Naive B cell (primary cell): Measurements from ENCODE around the gene CDKN1C. TPM values are rescaled to one million over a fixed set of nuclear protein-coding genes. Genes with fewer than 3 reads are reported as not detected.

Experiments used
- ATAC-seq, 2 donors: fragments of 150-1000 bp; cut with Tn5 transposase; 2 replicates each; pipeline ENCODE4 v1.10.0; 2021; ENCODE audit warnings: low read depth in 2 of 2, mild to moderate bottlenecking in 2 of 2, moderate library complexity in 2 of 2
- DNase-seq: peaks from one replicate; pipeline ENCODE4 v3.0.0; 2022
- H3K27ac Mint-ChIP-seq, 6 donors: one replicate each; pipeline ENCODE4 v1.8.0; 2020 to 2022; ENCODE audit warnings: mild to moderate bottlenecking in 6 of 6, mixed read lengths in 6 of 6, moderate library complexity in 5 of 6, inconsistent platforms in 2 of 6
- H3K27me3 Mint-ChIP-seq, 3 donors: one replicate each; pipeline ENCODE4 v1.8.0; 2021 to 2022; ENCODE audit warnings: mixed read lengths in 3 of 3, mild to moderate bottlenecking in 1 of 3
- H3K36me3 Mint-ChIP-seq, 2 donors: one replicate each; pipeline ENCODE4 v1.8.0; 2020 to 2022; ENCODE audit warnings: mixed read lengths in 2 of 2, inconsistent platforms in 1 of 2, mild to moderate bottlenecking in 1 of 2
- H3K4me1 Mint-ChIP-seq, 3 donors: one replicate each; pipeline ENCODE4 v1.8.0; 2020 to 2022; ENCODE audit warnings: mixed read lengths in 3 of 3, inconsistent platforms in 1 of 3, mild to moderate bottlenecking in 1 of 3, moderate library complexity in 1 of 3
- H3K4me3 Mint-ChIP-seq, 8 donors: one replicate each; pipeline ENCODE4 v1.8.0; 2020 to 2022; ENCODE audit warnings: mild to moderate bottlenecking in 8 of 8, mixed read lengths in 8 of 8, moderate library complexity in 8 of 8, inconsistent platforms in 2 of 8
- H3K9me3 Mint-ChIP-seq, 7 donors: one replicate each; pipeline ENCODE4 v1.8.0; 2020 to 2022; ENCODE audit warnings: mixed read lengths in 7 of 7, mild to moderate bottlenecking in 5 of 7, inconsistent platforms in 2 of 7, moderate library complexity in 1 of 7
- polyA plus RNA-seq, 6 donors: library from polyadenylated mRNA; unstranded; fragments of 300-500 nt; fragmentation: Illumina TruSeq; gene quantifications; one replicate each; pipeline ENCODE4 v1.2.3, GENCODE V29; 2021; ENCODE audit warnings: low read depth in 6 of 6

The CDKN1C gene
- polyA plus RNA-seq, 6 donors from 2014 or later = 0.25 TPM; not detected in 5

DNA sequence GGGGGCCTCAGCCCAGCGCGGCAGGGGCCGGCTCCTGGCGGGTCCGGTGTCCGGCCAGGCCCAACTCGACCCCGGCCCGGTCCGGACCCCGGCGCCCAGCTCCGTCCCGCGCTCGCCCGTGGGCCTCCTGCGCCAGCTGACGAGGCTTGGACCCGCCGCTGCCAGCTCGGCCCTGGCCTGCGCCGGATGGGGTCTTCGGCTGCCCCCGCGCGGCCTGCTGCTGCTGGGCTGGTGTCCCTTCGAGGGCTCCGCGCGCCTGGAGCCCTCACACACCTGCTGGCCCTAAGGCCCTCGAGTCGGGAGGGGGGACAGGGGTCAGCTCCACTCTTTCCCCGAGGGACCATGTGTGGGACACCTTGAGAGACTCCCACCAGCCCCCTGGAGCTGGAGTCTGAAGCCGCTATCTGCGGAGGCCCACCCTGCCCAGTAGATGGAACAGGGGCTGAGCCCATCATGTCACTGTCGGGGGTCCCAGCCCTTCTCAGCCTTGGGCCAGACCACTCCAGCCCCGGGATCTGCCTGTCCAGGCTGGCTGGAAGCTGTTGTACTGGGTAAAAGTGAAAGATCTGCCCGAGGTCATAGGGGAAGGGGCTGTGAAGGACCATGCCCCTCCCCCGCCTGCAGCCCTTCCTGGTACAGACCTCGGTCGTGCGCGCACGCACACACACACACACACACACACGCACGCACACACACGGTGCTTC lies 768 bp upstream of the CDKN1C start:
- ATAC-seq (no peak), DNase-seq (peak; percentile 30)
- Mint-ChIP-seq H3K9me3 (no peaks in the 10 kb centered on the region), H3K4me3 (peak overlapping the region; percentile 56 to 90 (median 70)), H3K4me1 (peaks cover 7 to 20% (median 15%) of the 10 kb centered on the region in 3 donors), H3K27me3 (peaks cover 4 to 19% (median 12%) of the 10 kb centered on the region in 3 donors), H3K27ac (peak overlapping the region in 3 of 6 donors; percentile 43 to 93 (median 68)), H3K36me3 (no peaks in the 10 kb centered on the region)

DNA sequence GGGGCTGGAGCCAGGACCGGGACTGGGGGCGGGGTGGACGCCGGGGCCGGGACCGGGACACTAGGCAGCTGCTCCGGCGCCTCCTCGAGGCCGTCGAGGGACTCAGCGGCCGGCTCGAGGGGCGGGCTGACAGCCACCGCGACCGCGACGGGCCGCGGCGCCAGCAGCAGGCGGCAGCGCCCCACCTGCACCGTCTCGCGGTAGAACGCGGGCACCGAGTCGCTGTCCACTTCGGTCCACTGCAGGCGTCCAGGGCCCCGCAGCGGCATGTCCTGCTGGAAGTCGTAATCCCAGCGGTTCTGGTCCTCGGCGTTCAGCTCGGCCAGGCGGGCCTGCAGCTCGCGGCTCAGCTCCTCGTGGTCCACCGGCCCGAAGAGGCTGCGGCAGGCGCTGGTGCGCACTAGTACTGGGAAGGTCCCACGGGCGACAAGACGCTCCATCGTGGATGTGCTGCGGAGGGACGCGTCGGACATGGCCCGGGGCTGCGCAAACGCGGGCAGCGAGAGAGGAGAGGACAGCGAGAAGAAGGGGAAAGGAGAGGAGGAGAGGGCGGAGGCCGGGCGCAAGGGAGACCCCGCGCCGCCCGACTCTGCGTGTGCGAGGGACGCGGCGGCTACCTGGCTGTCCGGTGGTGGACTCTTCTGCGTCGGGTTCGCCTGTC lies 428 bp downstream of the CDKN1C start:
- Mint-ChIP-seq H3K4me1 (peaks cover 7 to 20% (median 15%) of the 10 kb centered on the region in 3 donors), H3K4me3 (peak overlapping the region; percentile 78 to 95 (median 89)), H3K27me3 (peaks cover 4 to 29% (median 21%) of the 10 kb centered on the region in 3 donors), H3K27ac (peak overlapping the region in 1 of 6 donors; percentile 65), H3K9me3 (no peaks in the 10 kb centered on the region), H3K36me3 (no peaks in the 10 kb centered on the region)
- ATAC-seq = peak; percentile 3 to 30
- DNase-seq = peak; percentile 33

DNA sequence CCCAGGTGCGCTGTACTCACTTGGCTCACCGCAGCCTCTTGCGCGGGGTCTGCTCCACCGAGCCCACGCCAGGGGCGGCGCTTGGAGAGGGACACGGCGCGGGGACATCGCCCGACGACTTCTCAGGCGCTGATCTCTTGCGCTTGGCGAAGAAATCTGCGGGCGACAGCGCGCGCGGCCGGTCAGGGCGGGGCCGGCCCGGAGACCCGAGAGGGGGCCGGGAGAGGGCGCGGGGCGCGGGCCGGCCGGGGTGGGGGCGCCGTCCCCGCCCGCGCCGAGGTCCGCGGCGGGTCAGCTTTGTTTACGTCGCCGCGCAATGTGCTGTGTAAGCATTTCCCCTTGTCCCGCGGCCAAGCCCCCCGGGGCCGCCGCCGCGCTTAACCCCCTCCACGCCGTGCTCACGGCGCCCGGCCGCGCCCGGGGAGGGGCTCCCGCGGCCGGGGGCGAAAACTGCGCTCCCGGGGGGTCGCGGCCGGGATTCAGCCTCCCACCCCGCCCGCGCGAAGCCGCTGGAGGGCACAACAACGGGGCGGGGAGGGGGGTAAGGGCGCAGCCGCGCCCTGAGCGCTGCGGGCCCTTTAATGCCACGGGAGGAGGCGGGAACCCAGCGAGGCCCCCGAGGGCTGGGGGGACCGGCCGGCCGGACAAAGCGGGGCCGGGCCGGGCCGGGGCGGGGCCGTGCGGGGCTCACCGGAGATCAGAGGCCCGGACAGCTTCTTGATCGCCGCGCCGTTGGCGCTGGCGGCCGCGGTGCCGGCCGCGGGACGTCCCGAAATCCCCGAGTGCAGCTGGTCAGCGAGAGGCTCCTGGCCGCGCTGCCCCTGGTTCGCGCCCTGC lies 1.4 kb downstream of the CDKN1C start:
- DNase-seq (no peak), ATAC-seq (no peak)
- H3K27ac Mint-ChIP-seq = no peak overlapping the region
- H3K9me3 Mint-ChIP-seq = no peaks in the 10 kb centered on the region
- peak overlapping the region; percentile 15 to 82 (median 72) for H3K4me3 Mint-ChIP-seq
- peaks cover 7 to 20% (median 15%) of the 10 kb centered on the region in 3 donors for H3K4me1 Mint-ChIP-seq
- H3K36me3 Mint-ChIP-seq = no peaks in the 10 kb centered on the region
- H3K27me3 Mint-ChIP-seq = peaks cover 11 to 30% (median 21%) of the 10 kb centered on the region in 3 donors

DNA sequence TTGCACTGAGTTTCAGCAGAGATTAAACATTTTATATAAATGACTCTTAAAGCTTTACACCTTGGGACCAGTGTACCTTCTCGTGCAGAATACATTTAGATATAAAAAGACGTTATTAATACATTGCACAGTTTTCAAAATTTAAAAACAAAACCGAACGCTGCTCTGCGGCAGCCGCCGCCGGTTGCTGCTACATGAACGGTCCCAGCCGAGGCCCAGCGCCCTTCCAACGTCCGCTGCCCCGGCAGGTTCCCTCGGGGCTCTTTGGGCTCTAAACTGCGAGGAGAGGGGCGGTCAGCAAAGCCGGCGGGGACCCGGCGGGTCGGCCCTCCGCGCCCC lies 2.0 kb downstream of the CDKN1C start:
- Mint-ChIP-seq H3K9me3 (no peaks in the 10 kb centered on the region), H3K4me3 (peak overlapping the region; percentile 68 to 84 (median 80)), H3K36me3 (no peaks in the 10 kb centered on the region), H3K4me1 (peaks cover 7 to 20% (median 15%) of the 10 kb centered on the region in 3 donors), H3K27ac (no peak overlapping the region), H3K27me3 (peaks cover 12 to 32% (median 21%) of the 10 kb centered on the region in 3 donors)
- DNase-seq (no peak), ATAC-seq (no peak)

DNA sequence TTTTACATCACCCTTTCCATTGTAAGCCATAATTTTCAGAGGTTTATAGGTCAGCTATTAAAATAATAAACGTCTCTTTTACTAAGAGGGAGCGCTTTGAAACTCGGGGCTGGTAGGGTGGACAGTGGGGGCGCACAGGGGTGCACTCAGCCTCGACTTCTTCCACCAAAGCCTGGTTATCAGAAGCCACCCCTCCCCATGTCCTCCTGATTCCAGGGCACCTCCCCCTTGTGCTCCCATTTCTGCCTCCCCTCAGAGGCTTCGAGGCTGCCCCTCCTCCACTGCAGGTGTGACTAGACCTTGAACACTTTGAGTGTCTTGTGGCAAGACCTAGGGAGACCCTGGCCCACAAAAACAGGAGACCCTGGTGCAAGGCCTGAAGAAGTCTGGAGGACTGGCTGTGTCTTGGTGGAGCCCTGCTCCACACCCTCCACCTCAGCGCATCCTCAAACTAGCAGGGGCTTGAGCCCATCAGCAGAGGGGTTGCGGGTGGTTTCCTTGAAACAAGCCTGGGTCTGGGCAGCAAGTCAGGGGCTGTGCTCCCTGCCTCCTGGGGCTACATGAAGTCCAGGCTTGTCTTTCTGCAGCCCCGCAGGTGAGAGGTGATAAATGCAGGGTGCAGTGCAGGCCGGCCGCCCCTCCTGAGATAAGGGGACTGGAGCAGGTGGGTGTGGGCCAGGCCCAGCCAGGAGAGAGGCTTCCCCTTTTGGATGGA lies 3.0 kb downstream of the CDKN1C start:
- Mint-ChIP-seq H3K27me3 (peaks cover 15 to 32% (median 21%) of the 10 kb centered on the region in 3 donors), H3K27ac (peak overlapping the region in 1 of 6 donors; percentile 56), H3K9me3 (no peaks in the 10 kb centered on the region), H3K4me3 (peak overlapping the region; percentile 15 to 84 (median 78)), H3K4me1 (peaks cover 4 to 20% (median 15%) of the 10 kb centered on the region in 3 donors), H3K36me3 (no peaks in the 10 kb centered on the region)
- DNase-seq (no peak), ATAC-seq (no peak)

DNA sequence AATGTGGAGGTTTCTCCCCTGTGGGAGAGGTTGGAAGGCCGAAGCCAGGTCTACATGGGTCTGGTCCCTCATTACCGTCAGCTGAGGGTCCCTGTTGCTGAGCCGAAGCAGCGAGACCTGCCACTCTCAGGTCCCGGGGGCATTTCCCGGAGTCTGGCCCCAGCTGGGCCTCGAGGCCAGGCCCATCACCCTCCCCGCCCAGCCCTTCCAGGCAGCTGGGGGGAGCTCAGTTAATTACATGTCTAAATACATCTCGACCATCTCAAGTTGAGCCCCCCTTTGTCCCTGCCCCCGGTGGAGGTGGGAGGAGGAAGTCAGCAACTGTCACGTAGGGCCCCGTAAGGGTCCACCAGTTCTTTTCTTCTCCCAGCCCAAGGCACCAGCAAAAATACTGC lies 3.6 kb downstream of the CDKN1C start:
- peak overlapping the region in 3 of 8 donors; percentile 25 to 81 (median 29) for H3K4me3 Mint-ChIP-seq
- ATAC-seq = no peak
- no peak overlapping the region for H3K27ac Mint-ChIP-seq
- DNase-seq = no peak
- H3K36me3 Mint-ChIP-seq = no peaks in the 10 kb centered on the region
- peaks cover 15 to 36% (median 21%) of the 10 kb centered on the region in 3 donors for H3K27me3 Mint-ChIP-seq
- H3K4me1 Mint-ChIP-seq = peaks cover 4 to 17% (median 15%) of the 10 kb centered on the region in 3 donors
- no peaks in the 10 kb centered on the region for H3K9me3 Mint-ChIP-seq

DNA sequence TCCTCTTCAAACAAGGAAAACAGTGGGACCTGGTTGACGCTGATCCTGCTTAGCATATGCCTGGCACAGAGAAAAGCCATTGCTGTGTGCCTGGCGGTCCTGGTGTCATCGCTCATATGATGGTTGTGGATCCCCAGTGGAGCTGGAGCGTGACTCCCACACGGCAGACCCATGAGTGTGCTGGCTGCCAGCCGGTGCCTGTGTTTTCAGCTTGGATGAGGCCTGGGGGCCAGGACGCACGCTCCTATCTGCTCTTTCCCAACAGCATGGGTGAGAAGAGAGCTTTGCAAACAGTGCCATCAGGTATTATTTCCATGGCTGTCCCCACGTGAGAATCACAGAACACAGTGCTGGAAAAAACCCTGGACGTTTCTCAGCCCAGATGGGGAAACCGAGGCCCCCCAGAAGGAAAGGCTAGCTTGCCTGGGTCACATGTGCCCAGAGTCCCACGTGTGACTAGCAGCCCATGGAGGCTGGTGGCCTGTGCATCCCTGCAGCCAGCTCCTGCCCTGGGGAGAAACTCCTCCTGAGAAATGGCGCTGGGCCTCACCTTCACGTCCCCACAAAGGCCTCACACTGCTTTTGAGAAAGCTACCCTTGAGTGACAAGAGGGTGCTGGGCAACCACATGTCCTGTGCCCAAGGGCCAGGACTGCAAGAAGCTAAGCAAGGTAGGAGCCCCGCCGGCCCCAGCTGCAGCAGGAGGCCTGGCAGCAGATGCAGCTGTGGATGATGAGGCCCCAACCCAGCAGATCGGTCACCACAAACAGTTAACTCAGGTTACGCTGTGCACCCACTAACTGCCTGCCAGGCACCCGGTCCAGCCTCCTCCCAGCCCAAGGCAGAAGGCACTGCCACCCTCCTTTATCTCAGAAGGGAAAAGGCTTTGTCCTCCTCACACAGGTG lies 4.2 kb downstream of the CDKN1C start:
- DNase-seq (no peak), ATAC-seq (no peak)
- no peak overlapping the region for H3K27ac Mint-ChIP-seq
- peak overlapping the region in 1 of 8 donors; percentile 81 for H3K4me3 Mint-ChIP-seq
- H3K4me1 Mint-ChIP-seq = peaks cover 4 to 15% (median 12%) of the 10 kb centered on the region in 3 donors
- H3K9me3 Mint-ChIP-seq = peaks cover 0 to 5% (median 0%) of the 10 kb centered on the region in 7 donors
- H3K36me3 Mint-ChIP-seq = no peaks in the 10 kb centered on the region
- H3K27me3 Mint-ChIP-seq = peaks cover 15 to 40% (median 21%) of the 10 kb centered on the region in 3 donors

DNA sequence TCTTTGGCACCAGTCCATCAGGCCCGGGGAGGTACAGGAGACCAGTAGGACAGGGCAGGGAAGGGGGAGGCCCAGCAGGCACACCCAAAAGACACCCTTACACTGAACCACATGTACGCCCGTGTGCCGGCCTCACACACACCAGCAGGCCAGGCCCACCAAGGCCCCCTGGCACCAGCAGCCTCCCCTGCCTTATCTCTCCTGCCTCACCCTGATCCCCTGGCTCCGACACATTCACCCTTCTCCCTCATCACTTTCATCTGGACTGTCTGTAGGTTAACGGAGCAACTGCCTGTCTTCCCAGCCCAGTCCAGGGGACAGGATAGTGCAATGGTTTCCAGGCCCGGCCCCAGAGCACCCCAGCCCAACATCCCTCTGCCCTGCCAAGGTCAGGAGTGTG lies 4.9 kb downstream of the CDKN1C start:
- no peaks in the 10 kb centered on the region for H3K36me3 Mint-ChIP-seq
- H3K27ac Mint-ChIP-seq = no peak overlapping the region
- H3K9me3 Mint-ChIP-seq = peaks cover 0 to 6% (median 0%) of the 10 kb centered on the region in 7 donors
- peaks cover 4 to 15% (median 12%) of the 10 kb centered on the region in 3 donors for H3K4me1 Mint-ChIP-seq
- peak overlapping the region in 1 of 8 donors; percentile 47 for H3K4me3 Mint-ChIP-seq
- peaks cover 20 to 40% (median 23%) of the 10 kb centered on the region in 3 donors for H3K27me3 Mint-ChIP-seq
- DNase-seq (no peak), ATAC-seq (no peak)

DNA sequence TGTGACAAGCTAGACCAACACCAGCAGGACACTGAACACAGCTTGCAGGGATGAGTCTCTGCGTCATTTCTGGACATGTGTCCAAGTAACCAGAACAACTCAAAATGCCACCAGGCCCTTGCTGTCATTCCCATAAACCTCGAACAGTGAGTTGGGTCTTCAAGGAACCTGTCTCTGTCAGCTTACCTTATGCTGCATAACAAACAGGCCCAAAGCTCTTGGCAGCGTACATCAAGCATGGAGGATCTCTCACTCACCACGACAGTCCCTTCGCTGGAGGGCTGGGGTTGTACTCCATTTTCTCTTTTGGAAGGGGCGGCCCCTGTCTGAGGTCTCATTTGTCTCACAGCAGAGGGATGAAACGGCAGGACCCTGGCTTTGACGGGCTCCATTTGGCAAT lies 6.8 kb downstream of the CDKN1C start:
- peaks cover 0 to 13% (median 4%) of the 10 kb centered on the region in 7 donors for H3K9me3 Mint-ChIP-seq
- DNase-seq (no peak), ATAC-seq (no peak)
- H3K4me3 Mint-ChIP-seq = peak overlapping the region in 1 of 8 donors; percentile 48
- no peaks in the 10 kb centered on the region for H3K36me3 Mint-ChIP-seq
- H3K27me3 Mint-ChIP-seq = peaks cover 31 to 58% (median 40%) of the 10 kb centered on the region in 3 donors
- peaks cover 0 to 12% (median 9%) of the 10 kb centered on the region in 3 donors for H3K4me1 Mint-ChIP-seq
- peak overlapping the region in 1 of 6 donors; percentile 33 for H3K27ac Mint-ChIP-seq

DNA sequence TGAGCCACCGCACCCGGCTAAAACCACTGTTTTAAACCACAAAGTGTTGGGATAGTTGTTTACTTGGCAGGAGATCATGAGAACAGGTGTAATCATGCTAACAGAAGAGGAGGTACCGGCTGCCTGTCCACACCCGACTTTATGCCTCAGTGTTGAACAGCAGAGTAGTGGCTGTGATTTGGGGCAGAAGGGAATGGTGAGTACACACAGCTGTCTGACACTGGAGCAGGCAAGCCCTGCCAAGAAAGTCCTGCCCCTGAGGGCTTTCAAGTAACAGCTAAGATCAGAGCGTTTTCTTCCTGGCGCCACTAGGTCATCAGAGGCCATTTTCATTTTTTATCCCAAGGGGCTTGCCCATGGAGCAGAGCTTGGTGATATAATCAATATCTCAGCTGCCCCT lies 8.1 kb downstream of the CDKN1C start:
- H3K4me3 Mint-ChIP-seq = peak overlapping the region in 2 of 8 donors; percentile 33 to 72
- ATAC-seq (no peak), DNase-seq (no peak)
- peaks cover 26 to 55% (median 28%) of the 10 kb centered on the region in 3 donors for H3K27me3 Mint-ChIP-seq
- H3K36me3 Mint-ChIP-seq = no peaks in the 10 kb centered on the region
- H3K4me1 Mint-ChIP-seq = peaks cover 0 to under 1% (median under 1%) of the 10 kb centered on the region in 3 donors
- peaks cover 0 to 13% (median 4%) of the 10 kb centered on the region in 7 donors for H3K9me3 Mint-ChIP-seq
- no peak overlapping the region for H3K27ac Mint-ChIP-seq

DNA sequence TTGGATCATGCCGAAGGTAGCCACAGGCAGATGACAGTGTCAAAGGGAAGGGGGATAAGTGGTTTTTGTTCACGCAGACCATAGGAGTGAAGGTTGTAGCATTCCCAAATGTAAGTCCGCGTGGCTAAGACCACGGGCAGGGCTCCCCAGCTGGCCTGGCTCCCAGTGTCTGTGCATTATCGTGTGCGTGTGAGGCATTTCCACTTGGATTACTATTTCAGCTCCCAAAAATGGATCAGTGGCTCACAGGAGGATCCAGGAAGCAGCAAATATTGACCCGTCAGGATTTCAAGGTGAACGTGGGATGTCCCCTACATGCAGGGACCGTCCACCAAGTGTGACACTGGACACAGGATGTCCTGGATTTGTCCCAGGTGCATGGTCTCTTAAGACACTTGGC lies 10.6 kb downstream of the CDKN1C start:
- H3K27me3 Mint-ChIP-seq = peaks cover 37 to 62% (median 43%) of the 10 kb centered on the region in 3 donors
- no peaks in the 10 kb centered on the region for H3K36me3 Mint-ChIP-seq
- no peak overlapping the region for H3K4me3 Mint-ChIP-seq
- DNase-seq = no peak
- no peak for ATAC-seq
- peaks cover 0 to 4% (median 0%) of the 10 kb centered on the region in 3 donors for H3K4me1 Mint-ChIP-seq
- no peak overlapping the region for H3K27ac Mint-ChIP-seq
- peaks cover 0 to 13% (median 4%) of the 10 kb centered on the region in 7 donors for H3K9me3 Mint-ChIP-seq
